ENCODE measurements around the gene ZNF491. TPM values are rescaled to one million over a fixed set of nuclear protein-coding genes. Genes with fewer than 3 reads are reported as not detected.

ZNF491 gene
- total and polyA plus RNA-seq, 12 donors, result 0.67 to 5.1 (median 2.6) TPM

- TF ChIP-seq CTCF (IDR thresholded peaks at IDR 0.05), result no peak
- no peak for DNase-seq
- no peak for ATAC-seq
- H3K4me1 ChIP-seq, result no peaks in the 10 kb centered on the region
- no peak overlapping the region for H3K27ac ChIP-seq
- no peak overlapping the region for H3K4me3 ChIP-seq
- H3K36me3 ChIP-seq, result no peaks in the 10 kb centered on the region
- 72 to 75% methylated on average over 1 of the region's 1 CpG for WGBS, 2 donors
- intact Hi-C loops (cut with DNase I), result no loop called here
- H3K27me3 ChIP-seq, result no peaks in the 10 kb centered on the region
- peaks cover 0 to 41% (median 12%) of the 10 kb centered on the region in 11 donors for H3K9me3 ChIP-seq
These were observed 41.4 kb upstream of the ZNF491 start for GRCh38 chr19:11756965-11757364.

- Histone ChIP-seq H3K27me3 (no peaks in the 10 kb centered on the region), H3K4me1 (no peaks in the 10 kb centered on the region), H3K36me3 (no peaks in the 10 kb centered on the region), H3K27ac (no peak overlapping the region), H3K4me3 (no peak overlapping the region), H3K9me3 (peaks cover 0 to 42% (median 12%) of the 10 kb centered on the region in 11 donors)
- intact Hi-C loops (cut with DNase I), result no loop called here
- DNase-seq, result no peak
- 71 to 77% methylated on average over 7 of the region's 7 CpGs for WGBS, 2 donors
- ATAC-seq, result no peak
- no peak for TF ChIP-seq CTCF (IDR thresholded peaks at IDR 0.05)
These were observed 38.5 kb upstream of the ZNF491 start for GRCh38 chr19:11759805-11760204.

GRCh38 chr19:11763117-11763516 lies 35.2 kb upstream of the ZNF491 start:
- TF ChIP-seq CTCF (IDR thresholded peaks at IDR 0.05), result no peak
- WGBS, 2 donors, result 65 to 79% methylated on average over 3 of the region's 3 CpGs
- no peaks in the 10 kb centered on the region for H3K36me3 ChIP-seq
- ATAC-seq (no peak), DNase-seq (no peak)
- intact Hi-C loops (cut with DNase I), result no loop called here
- no peak overlapping the region for H3K27ac ChIP-seq
- H3K9me3 ChIP-seq, result peaks cover 0 to 15% (median 0%) of the 10 kb centered on the region in 11 donors
- H3K27me3 ChIP-seq, result no peaks in the 10 kb centered on the region
- H3K4me3 ChIP-seq, result no peak overlapping the region
- peaks cover 3 to 12% (median 9%) of the 10 kb centered on the region in 9 donors for H3K4me1 ChIP-seq

GRCh38 chr19:11763611-11764010 lies 34.7 kb upstream of the ZNF491 start:
- no peak for DNase-seq
- no peak for ATAC-seq
- Histone ChIP-seq H3K27ac (no peak overlapping the region), H3K9me3 (peaks cover 0 to 12% (median 0%) of the 10 kb centered on the region in 11 donors), H3K4me1 (peaks cover 3 to 17% (median 14%) of the 10 kb centered on the region in 9 donors), H3K36me3 (no peaks in the 10 kb centered on the region), H3K27me3 (no peaks in the 10 kb centered on the region), H3K4me3 (no peak overlapping the region)
- WGBS, 2 donors, result 90 to 92% methylated on average over 1 of the region's 1 CpG
- intact Hi-C loops (cut with DNase I), result no loop called here
- no peak for TF ChIP-seq CTCF (IDR thresholded peaks at IDR 0.05)

All from heart right ventricle (tissue), 16 donors.